GM21447 (cell line): ENCODE results near the gene HNRNPR.

Experiments
- ATAC-seq: cut with Tn5 transposase; IDR thresholded peaks from one replicate; pipeline ENCODE4 v1.9.1; 2021; ENCODE audit not compliant: unreplicated experiment

The HNRNPR gene

GRCh38 chr1:23369335-23370013, 25.4 kb upstream of the HNRNPR start, which contains the start of gene ZNF436:
TSS of gene ZNF436 (minus strand) at chr1:23369836. CDS start at chr1:23368005, 1,831 bp downstream.
- ATAC-seq = no peak

GRCh38 chr1:23368562-23369334, 24.7 kb upstream of the HNRNPR start:
- ATAC-seq = peak; percentile 69

GRCh38 chr1:23367791-23368561, 23.9 kb upstream of the HNRNPR start:
- peak; percentile 87 for ATAC-seq

GRCh38 chr1:23367451-23367790, 23.3 kb upstream of the HNRNPR start:
- no peak for ATAC-seq

- no peak for ATAC-seq
These were observed 22.5 kb upstream of the HNRNPR start for GRCh38 chr1:23366598-23366997.

GRCh38 chr1:23366146-23366545, 22.1 kb upstream of the HNRNPR start:
- ATAC-seq = no peak

GRCh38 chr1:23362218-23362713, 18.2 kb upstream of the HNRNPR start:
- ATAC-seq = no peak

GRCh38 chr1:23358310-23358875, 14.3 kb upstream of the HNRNPR start:
- no peak for ATAC-seq

- ATAC-seq = no peak
These were observed 13.2 kb upstream of the HNRNPR start for GRCh38 chr1:23357138-23357908.

- no peak for ATAC-seq
These were observed 12.5 kb upstream of the HNRNPR start for GRCh38 chr1:23356471-23357137.

- no peak for ATAC-seq
These were observed 10.2 kb upstream of the HNRNPR start for GRCh38 chr1:23354245-23354644.

GRCh38 chr1:23352096-23352695, 8.1 kb upstream of the HNRNPR start:
- no peak for ATAC-seq

- no peak for ATAC-seq
These were observed 1.8 kb upstream of the HNRNPR start for GRCh38 chr1:23345920-23346319.

GRCh38 chr1:23344987-23345472, 946 bp upstream of the HNRNPR start:
- no peak for ATAC-seq

GRCh38 chr1:23343221-23344110, 618 bp downstream of the HNRNPR start:
- ATAC-seq = peak; percentile 15

- ATAC-seq = no peak
These were observed 2.0 kb downstream of the HNRNPR start for GRCh38 chr1:23341931-23342692.

GRCh38 chr1:23339632-23340031, 4.5 kb downstream of the HNRNPR start:
- ATAC-seq = no peak

GRCh38 chr1:23337869-23338268, 6.2 kb downstream of the HNRNPR start:
- no peak for ATAC-seq
